GM23338 (cell line): ENCODE results near the gene CD300E.

Experiments
- CREB1 ChIP-seq: fragments of 250-450 bp; sonication (Bioruptor Pico); IDR thresholded peaks from 2 replicates; pipeline ENCODE4 v1.5.0; 2020; ENCODE audit warnings: low read depth, mild to moderate bottlenecking, moderate library complexity
- CTCF ChIP-seq, 2 experiments: fragments of 200-600 bp in 1 of 2; sonication (generic) in 1 of 2; conservative IDR thresholded peaks; 2 replicates each; pipeline versions ENCODE4 v1.5.1 to v1.6.1; 2016 to 2017; ENCODE audit warnings: antibody characterized with exemption in 2 of 2, low read depth in 2 of 2, mild to moderate bottlenecking in 2 of 2, moderate library complexity in 1 of 2
- ETS1 ChIP-seq: IDR thresholded peaks from 2 replicates; pipeline ENCODE4 v1.6.1; 2016; ENCODE audit warnings: antibody characterized with exemption
- EZH2 ChIP-seq: fragments of 200-600 bp; sonication (generic); IDR thresholded peaks from one replicate; pipeline ENCODE4 v1.8.0; 2017; ENCODE audit warnings: antibody characterized with exemption, mild to moderate bottlenecking, low read depth; ENCODE audit not compliant: unreplicated experiment
- EZH2phosphoT487 ChIP-seq: fragments of 200-600 bp; sonication (generic); IDR thresholded peaks from one replicate; pipeline ENCODE4 v1.8.1; 2018; ENCODE audit warnings: antibody characterized with exemption; ENCODE audit not compliant: unreplicated experiment
- POLR2AphosphoS5 ChIP-seq: IDR thresholded peaks from 2 replicates; pipeline ENCODE4 v1.6.1; 2016; ENCODE audit warnings: antibody characterized with exemption, low read depth
- REST ChIP-seq: IDR thresholded peaks from one replicate; pipeline ENCODE4 v1.6.1; 2018; ENCODE audit warnings: antibody characterized with exemption; ENCODE audit not compliant: unreplicated experiment
- STAT1 ChIP-seq: IDR thresholded peaks from one replicate; pipeline ENCODE4 v1.6.1; 2016; ENCODE audit warnings: antibody characterized with exemption; ENCODE audit not compliant: unreplicated experiment
- ZNF114 ChIP-seq: fragments of 250-450 bp; sonication (Bioruptor Pico); IDR thresholded peaks from 2 replicates; pipeline ENCODE4 v1.5.0; 2020; ENCODE audit warnings: mild to moderate bottlenecking, moderate library complexity
- ZNF331 ChIP-seq: fragments of 250-450 bp; sonication (Bioruptor Pico); IDR thresholded peaks from 2 replicates; pipeline ENCODE4 v1.5.0; 2020; ENCODE audit warnings: low read depth, mild to moderate bottlenecking, moderate library complexity

DNA sequence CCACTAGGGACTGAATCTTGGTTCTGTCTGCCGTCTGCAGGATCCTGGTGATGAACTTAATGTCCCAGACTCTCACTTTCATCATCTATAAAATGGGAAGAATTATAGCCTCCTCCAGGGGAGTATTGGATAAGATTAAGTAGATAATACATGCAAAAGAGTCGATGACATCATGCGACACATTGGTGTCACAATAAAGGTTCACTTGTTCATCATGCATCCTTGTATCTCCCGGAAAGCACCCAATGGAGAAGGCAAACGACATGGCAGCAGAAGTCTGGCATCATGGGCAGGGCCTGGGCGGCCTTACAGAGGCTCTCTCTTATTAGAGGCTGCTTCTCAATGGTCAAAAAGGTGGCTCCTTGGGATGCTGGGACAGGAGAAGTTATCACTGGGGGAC, 35.1 kb upstream of the CD300E start:
- TF ChIP-seq CTCF (conservative IDR thresholded peaks at IDR 0.05; ENCODE audit: low read depth in 2 of 2) (no peak), REST (no peak), CREB1 (no peak), ZNF331 (no peak), ZNF114 (CRISPR knock-in tag) (no peak), POLR2AphosphoS5 (no peak), EZH2 (no peak), EZH2phosphoT487 (no peak), ETS1 (no peak), STAT1 (no peak)
